GM15510 (cell line): ENCODE results near the gene EFCAB8.

Experiments used
- POLR2A ChIP-seq: IDR thresholded peaks from 3 replicates; pipeline ENCODE4 v1.6.1; 2011; ENCODE audit warnings: borderline replicate concordance; ENCODE audit not compliant: insufficient read length; ENCODE audit errors: extremely low read depth

EFCAB8 gene

GRCh38 chr20:32943490-32944052 is 84.8 kb downstream of the EFCAB8 start:
- TF ChIP-seq POLR2A, result no peak

GRCh38 chr20:32945710-32946221 is 87.0 kb downstream of the EFCAB8 start:
- no peak for TF ChIP-seq POLR2A

GRCh38 chr20:32946629-32947028 is 87.9 kb downstream of the EFCAB8 start:
- no peak for TF ChIP-seq POLR2A

- TF ChIP-seq POLR2A, result no peak
Observed at GRCh38 chr20:32957459-32957858, 98.7 kb downstream of the EFCAB8 start.

GRCh38 chr20:32958574-32958973 is 99.9 kb downstream of the EFCAB8 start:
- no peak for TF ChIP-seq POLR2A

- no peak for TF ChIP-seq POLR2A
Observed at GRCh38 chr20:32959351-32960221, 100.9 kb downstream of the EFCAB8 start.

- no peak for TF ChIP-seq POLR2A
Observed at GRCh38 chr20:32960222-32960518, 101.4 kb downstream of the EFCAB8 start.

GRCh38 chr20:32960849-32961731 is 102.4 kb downstream of the EFCAB8 start:
- no peak for TF ChIP-seq POLR2A

GRCh38 chr20:32962053-32962452 is 103.3 kb downstream of the EFCAB8 start:
- no peak for TF ChIP-seq POLR2A

- no peak for TF ChIP-seq POLR2A
Observed at GRCh38 chr20:32963176-32963575, 104.5 kb downstream of the EFCAB8 start.

GRCh38 chr20:32964575-32964974 is 105.9 kb downstream of the EFCAB8 start:
- TF ChIP-seq POLR2A, result no peak

GRCh38 chr20:32965115-32965514 is 106.4 kb downstream of the EFCAB8 start:
- no peak for TF ChIP-seq POLR2A

GRCh38 chr20:32965581-32966373 is 107.1 kb downstream of the EFCAB8 start:
- TF ChIP-seq POLR2A, result no peak

GRCh38 chr20:32966382-32966781 is 107.7 kb downstream of the EFCAB8 start:
- TF ChIP-seq POLR2A, result no peak
